ENCODE data around the gene FOXA3.
A peak's percentile ranks its signal among the peaks of the same experiment; 100 is the strongest.
"Not testable (repeated sequence)": the region's sequence is repeated elsewhere in the genome, so short reads cannot be mapped to it uniquely, and the experiment has no call there.

Gene FOXA3

DNA sequence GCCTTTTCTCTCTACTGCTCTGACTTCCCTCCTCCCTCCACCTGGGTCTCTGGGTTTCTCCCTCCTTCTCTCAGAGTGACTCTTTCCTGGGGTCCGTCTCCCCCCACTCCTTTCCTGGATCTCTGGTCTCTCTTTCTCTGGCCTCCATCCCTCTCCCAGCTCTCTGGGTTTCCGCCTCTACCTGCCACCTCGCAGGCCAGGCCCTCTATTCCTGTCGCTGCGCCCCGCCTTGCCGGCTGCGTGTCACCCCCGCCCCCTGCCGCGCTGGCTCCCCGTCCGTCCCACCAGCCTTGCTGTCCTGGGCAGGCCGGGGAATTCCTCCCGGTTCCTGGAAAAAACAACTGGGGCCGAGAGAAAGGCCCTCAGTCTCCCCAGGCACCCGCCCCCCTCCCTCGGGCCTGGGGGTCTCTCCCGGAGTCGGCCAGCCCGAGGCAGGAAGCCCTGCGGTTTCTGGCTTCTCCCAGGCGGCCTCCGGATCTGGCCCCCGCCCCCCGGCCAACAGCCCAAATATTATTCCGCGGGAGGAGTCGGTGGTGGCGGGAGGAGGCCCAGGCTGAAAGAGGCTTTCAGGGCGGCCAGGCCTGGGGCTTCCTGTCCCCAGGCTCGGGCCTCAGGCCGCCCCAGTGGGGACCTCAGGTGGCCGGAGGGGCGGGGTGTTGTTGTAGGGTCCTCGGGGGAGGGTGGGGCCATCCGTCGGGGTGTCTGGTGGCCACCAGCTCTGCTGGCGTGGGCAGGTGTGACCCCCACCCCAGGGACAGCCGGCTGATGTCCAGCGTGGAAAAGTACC, 12.5 kb downstream of the FOXA3 start:
- peak; percentile 62 for DNase-seq

DNA sequence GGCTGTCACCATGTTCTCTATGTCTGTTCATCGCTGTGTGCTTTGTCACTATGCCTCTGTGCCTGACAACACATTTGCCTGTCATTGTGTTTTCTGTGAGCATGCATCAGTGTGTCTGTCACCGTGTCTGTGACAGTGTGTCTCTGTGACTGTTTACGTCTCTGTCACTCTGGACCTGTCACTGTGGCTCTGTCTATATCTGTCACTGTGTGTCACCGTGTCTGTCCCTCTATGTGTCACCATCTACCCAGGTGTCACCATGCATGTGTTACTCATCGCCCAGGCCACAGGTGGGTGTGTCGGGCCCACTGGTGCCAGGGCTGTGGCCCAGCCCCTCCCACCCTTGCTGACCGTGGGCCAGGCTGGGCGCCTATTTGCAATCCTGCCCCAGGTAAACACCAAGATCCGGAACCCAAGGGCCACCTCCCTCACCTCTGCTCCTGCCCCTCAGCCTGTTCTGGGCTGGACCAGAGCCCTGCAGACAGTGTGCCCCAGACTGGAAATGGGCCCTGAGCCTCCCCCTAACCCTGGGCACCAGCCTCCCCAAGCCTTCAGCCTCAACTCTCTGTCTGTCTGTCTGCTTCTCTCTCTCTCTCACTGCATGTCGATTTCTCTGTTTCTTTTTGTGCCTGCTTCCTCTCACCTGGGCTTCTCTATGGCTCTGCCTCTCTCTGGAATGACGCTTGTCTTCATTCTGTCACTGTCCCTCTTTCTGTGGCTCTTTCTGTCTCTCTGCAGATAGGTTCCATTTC, 14.1 kb downstream of the FOXA3 start:
- no peak for DNase-seq

DNA sequence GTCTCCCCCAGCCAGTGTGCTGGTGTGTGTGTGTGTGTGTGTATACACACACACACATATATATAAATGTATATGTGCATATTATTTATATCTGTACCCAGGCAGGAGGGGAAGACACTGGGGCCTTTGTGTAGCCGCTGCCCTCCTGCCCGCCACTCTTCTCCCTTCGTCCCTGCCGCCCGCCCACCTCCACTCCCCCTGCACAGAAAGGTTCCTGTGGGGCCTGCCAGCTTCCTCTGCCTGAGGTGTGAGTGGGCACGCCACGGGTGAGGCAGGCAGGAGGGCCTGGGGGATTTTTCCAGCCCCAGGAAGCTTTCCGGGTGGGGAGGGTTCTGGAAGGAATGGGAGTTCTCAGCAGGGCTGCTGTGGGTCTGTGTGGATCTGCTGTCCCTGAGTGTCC, 14.9 kb downstream of the FOXA3 start:
- DNase-seq = no peak

DNA sequence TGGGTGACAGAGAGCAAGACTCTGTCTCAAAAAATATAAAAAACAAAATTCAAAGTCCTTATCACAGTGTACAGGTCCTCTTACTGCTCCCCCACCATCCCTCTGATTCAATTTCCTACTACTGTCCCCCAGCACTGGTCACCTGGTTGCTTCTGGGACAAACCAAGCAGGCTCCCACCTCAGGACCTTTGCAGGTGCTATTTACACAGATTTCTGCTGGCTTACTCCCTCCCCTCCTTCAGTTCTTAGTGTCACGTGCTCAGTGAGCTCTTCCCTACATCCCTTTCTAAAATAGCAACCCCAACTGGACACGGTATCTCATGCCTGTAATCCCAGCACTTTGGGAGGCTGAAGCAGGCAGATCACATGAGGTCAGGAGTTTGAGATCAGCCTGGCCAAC, 15.8 kb downstream of the FOXA3 start:
- no peak for DNase-seq

DNA sequence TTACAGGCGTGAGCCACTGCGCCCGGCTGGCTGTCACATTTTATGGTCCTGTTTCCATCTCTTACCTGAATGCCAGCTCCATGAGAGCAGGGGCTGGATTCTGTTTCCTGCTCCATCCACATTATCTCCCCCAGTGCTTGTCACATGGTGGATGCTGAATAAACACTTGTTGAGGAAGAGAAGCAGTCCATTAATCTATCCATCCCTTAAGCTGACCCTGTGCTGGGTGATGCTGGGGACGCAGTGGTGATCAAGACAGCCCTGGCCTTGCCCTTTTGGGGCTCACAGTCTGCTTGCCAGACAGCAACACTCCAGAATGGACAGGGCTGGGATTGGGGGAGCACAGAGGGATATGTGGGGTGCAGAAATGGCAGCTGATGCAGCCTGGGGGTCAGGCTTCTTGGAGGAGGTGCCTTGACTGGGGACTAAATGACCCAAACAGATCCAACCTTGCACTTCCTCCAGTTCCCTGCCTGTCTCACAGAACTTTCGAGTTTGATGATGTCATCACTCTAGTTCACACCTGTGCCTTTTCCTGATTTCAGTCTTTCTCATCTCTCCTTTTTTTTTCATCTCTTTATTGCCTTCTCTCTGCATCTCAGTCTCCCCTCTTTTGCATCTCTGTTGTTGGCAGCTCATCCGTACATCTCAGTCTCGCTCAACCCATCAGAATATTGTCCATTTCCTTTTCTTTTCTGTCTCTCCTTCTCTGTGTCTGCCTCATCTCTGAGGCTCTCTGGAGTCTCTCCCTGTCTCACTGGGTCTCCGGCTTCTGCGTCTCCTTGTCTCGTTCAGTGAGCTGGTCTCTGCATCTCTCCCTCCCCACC, 17.2 kb downstream of the FOXA3 start:
- DNase-seq = no peak

DNA sequence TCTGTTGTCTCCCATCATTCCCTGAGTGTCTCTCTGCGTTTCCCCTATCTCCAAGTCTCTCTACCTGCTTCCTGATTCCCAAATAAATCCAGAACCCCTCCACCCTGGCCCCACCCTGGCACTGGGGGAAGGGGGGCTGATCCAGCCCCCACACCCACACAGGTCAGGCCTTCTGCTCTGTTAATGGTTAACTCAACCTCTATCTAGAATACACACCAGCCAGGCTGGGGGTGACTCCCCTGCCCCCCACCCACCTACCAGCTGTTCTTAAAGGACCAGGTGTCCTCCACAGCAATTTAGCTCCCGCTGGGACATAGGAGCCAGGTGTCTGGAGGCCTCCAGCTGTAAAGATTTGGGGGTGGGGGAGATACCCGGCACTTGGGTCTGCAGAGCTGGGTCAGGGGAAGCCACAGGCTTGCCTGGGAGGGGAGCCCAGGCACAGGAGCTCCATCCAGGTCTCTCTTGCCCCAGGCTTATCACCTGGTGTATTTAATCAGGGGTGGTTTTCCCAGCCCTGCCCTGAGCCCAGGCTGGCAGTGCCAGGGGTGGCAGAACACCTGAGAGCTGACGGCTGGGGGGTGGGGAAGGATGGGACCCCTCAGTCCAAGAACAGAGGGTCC, 17.9 kb downstream of the FOXA3 start:
- DNase-seq = no peak

DNA sequence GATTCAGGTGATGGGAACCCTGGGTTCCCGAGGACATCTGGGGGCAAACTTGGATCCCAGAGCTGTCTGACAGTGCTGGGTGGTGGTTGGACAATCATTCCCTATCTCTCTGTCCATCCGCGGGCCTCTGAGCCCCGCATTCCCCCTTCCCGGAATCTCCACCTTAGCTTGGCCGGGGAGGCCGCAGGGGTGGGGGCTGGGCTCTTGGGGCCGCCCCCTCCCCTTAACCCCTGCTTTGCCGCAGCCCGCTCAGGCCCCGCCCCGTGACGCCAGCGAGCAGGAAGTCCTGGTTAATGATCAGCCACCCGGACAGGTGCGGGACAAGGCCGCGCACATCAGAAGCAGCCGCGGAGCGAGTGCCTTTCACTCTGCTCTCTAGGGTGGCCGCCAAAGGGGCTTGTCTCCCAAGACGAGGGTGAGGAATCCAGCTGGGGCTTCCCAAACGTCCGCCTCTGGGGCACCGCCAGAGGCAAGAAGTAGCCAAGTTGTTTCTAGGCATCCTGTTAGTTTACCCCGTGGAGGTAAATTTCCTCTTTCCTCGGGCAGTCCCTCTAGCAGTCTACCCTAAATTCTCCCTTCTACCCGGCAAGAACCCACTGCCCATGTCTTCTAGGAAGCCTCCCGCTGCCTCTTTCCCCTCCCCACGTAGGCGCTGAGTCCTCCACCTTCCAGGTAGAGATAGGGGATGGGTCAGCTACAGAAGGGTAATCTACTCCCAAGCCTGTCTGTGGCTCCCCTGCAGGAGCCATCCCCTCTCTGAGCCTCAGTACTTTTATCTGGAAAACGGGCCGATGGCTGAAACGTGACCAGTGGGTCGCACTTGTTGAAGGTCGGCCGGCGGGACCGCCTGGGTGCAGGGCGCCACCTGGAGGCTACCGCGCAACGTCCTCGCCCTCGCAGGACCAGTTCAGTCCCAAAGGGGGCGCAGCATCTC, 18.8 kb downstream of the FOXA3 start:
- peak; percentile 95 for DNase-seq

DNA sequence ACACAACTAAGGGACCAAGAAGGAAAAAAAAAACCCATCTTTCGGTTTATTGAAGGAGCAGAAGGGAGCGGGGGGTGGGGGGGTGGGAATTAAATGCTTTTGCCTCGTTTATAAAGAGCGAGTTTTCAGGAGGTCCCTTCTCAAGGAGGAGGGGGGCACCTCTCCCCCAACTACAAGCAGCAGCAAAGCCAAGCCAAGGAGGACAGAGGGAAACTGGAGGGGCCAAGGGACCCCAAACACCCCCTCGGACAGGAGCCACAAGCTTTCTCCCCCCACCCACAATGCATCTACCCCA, 19.4 kb downstream of the FOXA3 start:
- DNase-seq = no peak

DNA sequence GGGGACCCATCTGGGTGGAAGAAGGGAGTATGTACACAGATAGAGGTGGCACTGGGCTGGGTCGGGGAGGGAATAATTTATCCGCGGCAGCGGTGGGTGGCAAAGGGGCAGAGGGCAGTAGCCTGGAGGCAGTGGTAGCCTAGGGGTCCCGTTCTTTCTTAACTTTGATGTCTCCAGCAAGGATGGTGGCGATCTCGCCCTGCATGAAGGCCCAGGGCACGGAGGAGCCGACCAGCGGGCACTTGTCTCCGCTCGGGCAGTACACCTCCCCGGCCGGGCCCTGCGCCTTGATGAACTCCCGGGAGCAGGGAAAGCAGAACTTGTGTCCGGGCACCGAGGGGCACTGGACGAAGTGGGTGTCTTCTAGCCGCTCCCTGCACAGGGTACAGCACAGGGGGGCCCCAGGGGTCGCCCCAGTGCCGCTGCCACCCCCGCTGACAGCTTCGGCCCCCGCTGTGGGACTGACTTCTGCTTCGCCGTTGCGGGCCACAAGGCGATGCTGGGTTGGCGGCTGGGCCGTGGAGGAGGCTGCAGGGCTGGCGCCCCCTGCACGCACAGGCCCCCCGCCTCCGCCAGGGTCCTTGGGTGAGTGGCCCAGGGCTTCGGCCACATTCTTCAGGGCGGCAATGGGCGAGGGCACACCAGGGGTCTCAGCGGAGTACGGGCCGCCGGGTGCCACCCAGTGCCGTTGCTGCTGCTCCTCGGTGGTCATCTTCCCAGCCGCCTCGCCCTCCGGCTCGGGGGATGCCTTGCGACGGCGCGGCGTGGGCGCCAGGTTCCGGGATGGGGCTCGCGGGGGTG, 20.0 kb downstream of the FOXA3 start:
- DNase-seq = no peak

DNA sequence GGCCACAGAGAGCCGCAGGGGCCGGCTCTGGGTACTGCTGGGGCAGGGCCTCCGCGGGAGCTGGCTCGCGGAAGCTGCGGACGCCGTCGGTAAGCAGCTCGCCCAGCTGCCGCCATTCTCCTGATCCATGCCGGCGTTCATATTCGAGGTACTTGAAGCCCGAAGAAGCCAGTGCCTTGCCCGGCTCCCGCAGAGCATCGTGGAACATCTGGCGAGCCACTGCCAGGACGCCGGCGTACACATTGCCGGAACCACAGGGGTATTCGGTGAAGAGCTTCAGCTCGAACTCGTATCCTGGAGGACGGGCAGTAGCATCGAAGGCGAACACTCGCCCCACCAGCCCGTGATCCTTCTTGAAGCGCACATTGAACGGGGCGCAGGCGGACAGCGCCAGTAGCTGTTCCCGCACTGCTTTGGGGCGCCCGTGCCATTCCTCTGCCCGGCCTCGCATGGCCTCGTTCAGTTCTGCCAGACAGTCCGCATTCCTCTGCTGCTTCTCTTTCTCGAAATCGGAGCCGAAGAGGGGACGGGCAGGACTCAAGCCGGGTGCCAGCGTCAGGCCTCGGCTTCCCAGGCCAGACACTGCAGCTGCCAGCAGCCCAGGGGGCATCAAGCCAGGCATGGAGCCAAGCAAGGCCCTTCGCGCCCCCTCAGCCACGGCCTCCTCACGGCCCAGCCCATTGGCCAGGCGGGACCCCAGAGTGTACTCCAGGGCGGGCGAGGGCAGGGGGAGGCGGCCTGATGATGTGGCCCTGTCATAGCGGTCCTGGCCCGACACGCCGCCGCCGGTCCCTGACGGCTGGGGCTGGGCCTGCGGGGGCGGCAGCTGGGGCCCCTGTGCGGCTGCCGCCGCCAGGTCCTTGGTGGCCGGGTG, 20.8 kb downstream of the FOXA3 start:
- DNase-seq = peak; percentile 65

DNA sequence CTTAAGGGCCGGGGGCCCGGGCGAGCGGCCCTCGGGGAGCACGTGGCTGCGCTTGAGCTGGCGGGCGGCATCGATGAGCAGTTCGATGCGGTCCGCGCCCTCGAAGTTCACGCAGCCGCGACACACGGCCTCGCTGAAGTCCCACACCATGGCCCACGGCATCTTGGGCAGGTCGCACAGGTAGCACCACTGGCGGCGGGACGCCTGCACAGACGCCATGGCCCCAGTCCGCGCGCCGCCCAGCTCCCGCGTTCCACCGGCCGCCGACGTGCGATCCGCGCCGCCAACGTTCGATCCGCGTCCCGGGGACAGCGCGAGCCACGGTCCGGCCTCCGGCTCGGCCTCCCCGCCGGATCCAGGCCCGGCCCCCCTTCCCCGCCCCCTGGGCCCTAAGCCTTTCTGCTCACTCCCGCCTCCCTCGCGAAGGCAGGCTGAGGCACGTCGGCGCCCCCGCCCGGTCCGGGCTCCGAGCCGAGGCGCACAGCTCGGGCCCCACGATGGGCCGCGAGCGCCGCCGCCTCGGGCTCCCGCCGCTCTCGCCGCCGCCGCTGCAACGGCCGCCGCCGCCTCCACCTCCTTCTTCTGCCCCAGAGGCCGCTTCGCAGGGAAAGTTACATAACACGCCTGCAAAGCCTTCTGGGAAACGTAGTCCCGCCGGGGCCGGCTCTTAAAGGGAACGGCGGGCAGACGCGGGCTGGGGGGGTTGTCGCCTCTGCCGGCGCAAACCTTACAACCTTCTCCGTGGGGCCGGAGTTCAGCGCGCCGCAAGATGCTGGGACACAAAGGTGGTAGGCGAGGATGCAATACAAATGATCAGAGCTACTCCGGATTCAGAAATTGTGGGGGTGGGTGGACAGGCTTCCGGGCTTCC, 21.7 kb downstream of the FOXA3 start, which contains the start of gene IRF2BP1:
TSS of gene IRF2BP1 (minus strand) at position 586 of the 871 bp plus-strand sequence. CDS start at position 219, 367 bp downstream.
- DNase-seq = peak; percentile 93

DNA sequence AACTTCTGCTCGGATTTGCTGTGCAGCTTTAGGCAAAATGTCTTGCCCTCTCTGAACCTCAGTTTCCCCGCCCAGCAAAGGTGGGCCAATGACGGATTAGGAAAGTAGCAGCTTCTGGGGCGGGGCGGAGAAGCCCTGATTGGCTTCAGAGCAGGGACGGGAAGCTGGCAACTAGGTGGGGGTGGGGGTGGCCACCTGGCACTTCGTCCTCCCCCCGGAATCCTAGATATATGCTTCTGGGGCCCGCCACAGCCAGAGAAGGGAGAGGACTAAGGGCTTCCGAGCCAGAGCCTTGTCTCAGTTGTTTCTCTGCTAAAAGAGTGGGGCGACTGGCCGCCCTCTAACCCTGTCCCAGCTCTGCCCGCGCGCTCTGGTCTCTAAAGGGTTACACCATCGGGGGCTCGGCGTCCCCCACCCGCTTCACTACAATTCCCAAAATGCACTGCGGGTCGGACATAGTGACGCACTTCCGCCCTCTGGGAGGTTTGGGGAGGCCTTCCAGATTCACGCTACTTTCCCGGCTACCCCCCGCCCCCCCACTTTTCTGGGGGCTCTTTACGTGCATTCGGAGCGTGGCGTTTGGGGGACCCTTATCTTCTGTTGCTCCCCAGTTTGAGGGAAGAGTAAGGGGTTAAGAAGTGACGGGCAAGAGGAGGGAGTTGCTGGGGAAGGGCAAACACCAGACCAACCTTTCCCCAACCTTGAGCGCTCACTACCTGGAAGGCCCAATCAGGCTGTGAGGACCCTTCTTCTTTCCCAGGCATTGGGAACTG, 22.5 kb downstream of the FOXA3 start:
- peak; percentile 94 for DNase-seq

DNA sequence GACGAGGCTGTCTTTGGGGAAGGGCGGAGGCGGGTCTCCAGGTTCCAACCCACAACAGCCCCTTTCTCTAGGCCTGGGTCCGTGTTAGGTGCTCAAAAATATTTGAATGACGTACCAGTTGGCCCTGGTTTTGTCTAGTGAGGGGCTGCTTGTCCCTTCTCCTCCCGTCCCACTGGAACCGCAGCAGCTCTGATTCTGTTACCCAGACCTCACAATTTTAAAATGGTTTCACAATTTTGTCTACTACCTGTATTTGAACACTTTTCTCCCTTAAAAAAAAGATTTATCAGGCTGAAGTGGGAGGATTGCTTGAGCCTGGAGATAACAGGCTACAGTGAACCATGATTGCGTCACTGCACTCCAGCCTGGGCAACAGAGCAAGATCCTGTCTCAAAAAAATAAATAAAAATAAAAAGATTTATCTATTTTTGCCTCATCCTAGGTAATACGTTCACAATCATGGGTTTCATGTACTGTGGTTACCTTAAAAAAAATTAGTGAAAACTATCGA, 23.1 kb downstream of the FOXA3 start:
- no peak for DNase-seq

DNA sequence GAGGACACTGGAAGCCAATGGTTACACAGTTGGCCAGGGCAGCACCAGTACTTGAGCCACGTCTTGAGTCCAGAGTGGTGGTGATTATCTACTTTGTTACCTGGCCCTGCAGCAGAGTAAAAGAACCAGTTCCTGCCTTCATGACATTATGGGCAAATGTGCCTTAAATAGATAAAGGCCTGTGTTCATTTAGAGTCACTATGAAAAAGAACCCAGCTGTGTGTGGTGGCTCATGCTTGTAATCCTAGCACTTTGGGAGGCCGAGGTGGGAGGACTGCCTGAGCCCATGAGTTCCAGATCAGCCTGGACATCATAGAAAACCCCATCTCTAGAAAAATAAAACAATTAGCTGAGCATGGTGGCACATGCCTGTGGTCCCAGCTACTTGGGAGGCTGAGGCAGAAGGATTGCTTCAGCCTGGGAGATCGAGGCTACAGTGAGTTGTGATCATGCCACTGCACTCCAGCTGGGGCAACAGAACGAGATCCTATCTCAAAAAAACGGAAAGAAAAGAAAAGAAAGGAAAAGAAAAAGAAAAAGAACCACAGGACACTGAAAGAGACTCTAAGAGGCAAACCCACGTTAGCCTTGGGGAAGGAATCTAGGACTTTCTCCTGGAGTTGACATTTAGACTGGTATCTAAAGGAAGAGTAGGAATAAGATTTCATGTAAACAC, 25.2 kb downstream of the FOXA3 start:
- no peak for DNase-seq

DNA sequence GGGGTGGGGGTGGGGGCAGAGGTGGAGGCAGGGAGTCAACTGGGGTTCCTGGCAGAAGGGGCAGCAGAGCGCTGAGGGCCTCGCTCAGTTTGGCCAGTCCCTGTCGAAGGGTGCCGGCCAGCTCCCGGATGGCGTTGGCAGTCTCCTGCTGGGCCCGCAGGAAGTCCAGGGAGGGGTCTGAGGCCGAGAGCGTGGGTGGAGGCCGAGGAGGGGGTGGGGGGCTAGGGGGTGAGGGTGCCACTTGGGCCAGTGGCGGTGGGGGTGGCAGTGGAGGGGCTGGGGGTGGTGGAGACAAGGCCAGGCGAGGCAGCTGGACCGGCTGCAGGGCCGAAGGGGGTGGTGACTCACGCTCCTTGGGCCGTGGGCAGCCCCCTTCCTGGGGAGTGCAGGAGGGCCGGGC, 26.8 kb downstream of the FOXA3 start:
- DNase-seq = no peak

DNA sequence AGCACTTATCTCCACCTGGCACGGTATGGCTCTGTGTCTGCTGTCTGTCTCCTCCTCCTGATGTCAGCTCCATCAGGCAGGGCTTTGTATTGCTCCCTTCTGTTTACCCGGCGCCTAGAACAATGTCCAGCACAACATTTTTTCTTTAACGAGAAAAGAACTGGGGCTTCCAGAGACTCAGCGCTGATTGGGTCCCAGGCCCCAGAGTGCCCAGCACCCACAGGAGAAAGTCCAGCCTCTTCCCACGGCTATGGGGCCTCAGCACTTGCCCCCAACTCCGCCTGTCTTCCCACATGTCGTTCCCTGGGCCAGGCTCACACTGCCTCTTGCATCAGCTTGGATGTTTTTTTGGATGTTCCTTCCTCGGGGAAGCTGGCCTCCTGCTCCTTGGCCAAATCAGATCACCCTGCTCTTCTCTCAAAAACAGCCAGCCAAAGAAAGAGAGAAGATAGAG, 31.4 kb downstream of the FOXA3 start:
- DNase-seq = no peak

DNA sequence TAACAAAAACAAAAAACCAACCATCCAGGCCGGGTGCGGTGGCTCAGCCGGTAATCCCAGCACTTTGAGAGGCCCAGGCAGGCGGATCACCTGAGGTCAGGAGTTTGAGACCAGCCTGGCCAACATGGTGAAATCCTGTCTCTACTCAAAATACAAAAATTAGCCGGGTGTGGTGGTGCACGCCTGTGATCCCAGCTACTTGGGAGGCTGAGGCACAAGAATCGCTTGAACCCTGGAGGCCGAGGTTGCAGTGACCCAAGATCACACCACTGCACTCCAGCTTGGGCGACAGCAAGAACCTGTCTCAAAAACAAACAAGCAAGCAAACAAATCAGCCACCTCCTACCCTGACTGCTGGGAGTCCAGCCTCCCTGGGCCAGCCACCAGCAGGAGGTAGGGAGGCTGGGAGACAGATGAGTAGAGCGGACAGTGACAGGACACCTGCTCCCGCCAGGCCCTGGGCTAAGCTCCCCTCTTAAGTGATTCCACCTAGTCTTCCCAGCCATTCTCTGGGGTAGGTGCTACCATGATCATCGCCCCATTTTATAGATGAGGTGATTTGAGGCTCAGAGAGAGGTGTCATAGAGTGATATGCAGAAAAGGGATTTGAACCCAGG, 32.0 kb downstream of the FOXA3 start:
- DNase-seq = not testable (repeated sequence)
